Upper lobe of left lung (tissue), 4 donors: ENCODE data around the gene CHI3L1.

Experiments
- CTCF ChIP-seq, 6 experiments: fragments of 450-650 bp in 4 of 6; fragments of 200-600 bp in 2 of 6; sonication (generic) in 2 of 6; IDR thresholded peaks; one replicate each; pipeline ENCODE4 v1.5.1; 2016 to 2019; ENCODE audit warnings: antibody characterized with exemption in 6 of 6
- POLR2AphosphoS5 ChIP-seq, 2 donors: sonication (generic); formaldehyde crosslinking; IDR thresholded peaks; one replicate each; pipeline ENCODE4 v1.5.1; 2017; ENCODE audit warnings: antibody characterized with exemption in 2 of 2

- TF ChIP-seq CTCF (IDR thresholded peaks at IDR 0.05): no peak
- no peak for TF ChIP-seq POLR2AphosphoS5 (IDR thresholded peaks at IDR 0.05)
Observed at GRCh38 chr1:203129501-203130231, 56.8 kb downstream of the CHI3L1 start.
